H1 (cell line): Measurements from ENCODE around the gene METRN. TPM values are rescaled to one million over a fixed set of nuclear protein-coding genes. Genes with fewer than 3 reads are reported as not detected.

Experiments used
- CBX5 ChIP-seq: fragments of 300-800, 300-1000 bp; sonication (generic); IDR thresholded peaks from 2 replicates; pipeline ENCODE4 v1.7.1; 2016; ENCODE audit warnings: antibody characterized with exemption, low read length, low read depth
- CEBPB ChIP-seq: IDR thresholded peaks from 2 replicates; pipeline ENCODE4 v1.6.1; 2012; ENCODE audit warnings: low read depth, low read length
- CHD7 ChIP-seq: fragments of 300-600 bp; sonication (generic); IDR thresholded peaks from 2 replicates; pipeline ENCODE4 v1.7.1; 2012; ENCODE audit warnings: low read length, moderate library complexity, mild to moderate bottlenecking, inconsistent platforms; ENCODE audit not compliant: insufficient replicate concordance
- JUN ChIP-seq: IDR thresholded peaks from 2 replicates; pipeline ENCODE4 v1.6.1; 2011; ENCODE audit warnings: low read depth, mild to moderate bottlenecking, improper control_type of control experiment, low read length
- MAX ChIP-seq: IDR thresholded peaks from 2 replicates; pipeline ENCODE4 v1.6.1; 2012; ENCODE audit warnings: inconsistent platforms
- PHF8 ChIP-seq: fragments of 200-600 bp; sonication (generic); conservative IDR thresholded peaks from 2 replicates; pipeline ENCODE4 v1.7.1; 2012; ENCODE audit warnings: low read depth, mild to moderate bottlenecking, inconsistent platforms, low read length, moderate library complexity
- RNF2 ChIP-seq: fragments of 200-900, 300-1000 bp; sonication (generic); IDR thresholded peaks from 2 replicates; pipeline ENCODE4 v1.7.1; 2016; ENCODE audit warnings: borderline replicate concordance, low read depth, mild to moderate bottlenecking, antibody characterized with exemption, low read length; ENCODE audit not compliant: poor library complexity, severe bottlenecking; ENCODE audit errors: missing control alignments
- TCF12 ChIP-seq: IDR thresholded peaks from 2 replicates; pipeline ENCODE4 v1.6.1; 2011; ENCODE audit warnings: low read depth, mild to moderate bottlenecking, low read length
- TEAD4 ChIP-seq: IDR thresholded peaks from 2 replicates; pipeline ENCODE4 v1.6.1; 2012; ENCODE audit warnings: low read depth, low read length, inconsistent platforms, mixed read lengths
- polyA plus RNA-seq, 7 experiments: library from polyadenylated mRNA; depleted of rRNA in 3 of 7; stranded (reverse) in 5 of 7; unstranded in 2 of 7; fragments of >200 nt in 5 of 7; fragments of 200-250 nt in 2 of 7; gene quantifications; 1 replicate in 5 of 7; 2 replicates in 1 of 7; 4 replicates in 1 of 7; pipeline versions ENCODE4 v1.2.1 to v1.2.3, GENCODE V29; 2011 to 2013; ENCODE audit warnings: missing spikeins in 2 of 7, mixed read lengths in 2 of 7
- total RNA-seq: library from RNA; stranded (reverse); fragmentation: NEBNext Ultra II Directional; extraction: Animal tissue kit (Norgen Biotek cat#: 25700); gene quantifications from 2 replicates; pipeline ENCODE4 v1.2.1, GENCODE V29; 2021

The METRN gene
- total and polyA plus RNA-seq, 2 of the 8 experiments (the other 6 are each of a cell fraction or from before 2014, with no cell fraction given) = 18.7 to 25.8 TPM

- TF ChIP-seq CHD7 = no peak
- no peak for TF ChIP-seq TEAD4
- no peak for TF ChIP-seq TCF12
- TF ChIP-seq CBX5 = no peak
- peak; percentile 99 for TF ChIP-seq PHF8
- TF ChIP-seq MAX = peak; percentile 100
- no peak for TF ChIP-seq JUN
- TF ChIP-seq CEBPB = no peak
- no peak for TF ChIP-seq RNF2
Measured at GRCh38 chr16:720990-721764, 6.3 kb downstream of the METRN start, which contains the start of gene ANTKMT (continued).
